HG03442 (cell line): Measurements from ENCODE around the gene MBNL2.

Experiments used
- ATAC-seq: cut with Tn5 transposase; IDR thresholded peaks from one replicate; pipeline ENCODE4 v1.9.1; 2021; ENCODE audit warnings: mild to moderate bottlenecking, moderate library complexity; ENCODE audit not compliant: unreplicated experiment

The MBNL2 gene

GRCh38 chr13:97221989-97222700 lies at the start of gene MBNL2:
Gene MBNL2, plus strand, starts transcription at chr13:97222333. Its CDS starts 53,903 bp downstream, at chr13:97276236.
- ATAC-seq: peak; percentile 93

GRCh38 chr13:97174638-97175037 lies 47.5 kb upstream of the MBNL2 start:
- ATAC-seq: no peak

- no peak for ATAC-seq
Measured at GRCh38 chr13:97175041-97175440, 47.1 kb upstream of the MBNL2 start.

GRCh38 chr13:97179501-97179900 lies 42.6 kb upstream of the MBNL2 start:
- ATAC-seq: no peak

- ATAC-seq: no peak
Measured at GRCh38 chr13:97182111-97182890, 39.8 kb upstream of the MBNL2 start.

GRCh38 chr13:97185291-97185690 lies 36.8 kb upstream of the MBNL2 start:
- ATAC-seq: no peak

- no peak for ATAC-seq
Measured at GRCh38 chr13:97185751-97186150, 36.4 kb upstream of the MBNL2 start.

- ATAC-seq: no peak
Measured at GRCh38 chr13:97188207-97188606, 33.9 kb upstream of the MBNL2 start.

- no peak for ATAC-seq
Measured at GRCh38 chr13:97189928-97190327, 32.2 kb upstream of the MBNL2 start.

GRCh38 chr13:97191142-97191541 lies 31.0 kb upstream of the MBNL2 start:
- no peak for ATAC-seq

GRCh38 chr13:97191615-97192014 lies 30.5 kb upstream of the MBNL2 start:
- no peak for ATAC-seq

GRCh38 chr13:97192166-97192565 lies 30.0 kb upstream of the MBNL2 start:
- ATAC-seq: no peak

- ATAC-seq: no peak
Measured at GRCh38 chr13:97193577-97193976, 28.6 kb upstream of the MBNL2 start.

GRCh38 chr13:97194479-97194878 lies 27.7 kb upstream of the MBNL2 start:
- ATAC-seq: no peak

- no peak for ATAC-seq
Measured at GRCh38 chr13:97196340-97196739, 25.8 kb upstream of the MBNL2 start.

- peak; percentile 74 for ATAC-seq
Measured at GRCh38 chr13:97198753-97199152, 23.4 kb upstream of the MBNL2 start.

GRCh38 chr13:97199451-97199850 lies 22.7 kb upstream of the MBNL2 start:
- ATAC-seq: no peak

GRCh38 chr13:97200081-97200942 lies 21.8 kb upstream of the MBNL2 start:
- ATAC-seq: no peak

GRCh38 chr13:97202761-97203160 lies 19.4 kb upstream of the MBNL2 start:
- ATAC-seq: no peak

- no peak for ATAC-seq
Measured at GRCh38 chr13:97205465-97205864, 16.7 kb upstream of the MBNL2 start.

- ATAC-seq: no peak
Measured at GRCh38 chr13:97205982-97206381, 16.2 kb upstream of the MBNL2 start.
